ENCODE data around the gene GDE1.

GRCh38 chr16:19567560-19567959 is 45.7 kb upstream of the GDE1 start:
- TF ChIP-seq CTCF (IDR thresholded peaks at IDR 0.05; ENCODE audit: poor library complexity), result no peak
- TF ChIP-seq EZH2 (IDR thresholded peaks at IDR 0.05; ENCODE audit: borderline replicate concordance), result no peak
